Fibroblast of lung (primary cell): ENCODE results near the gene TMEM221. TPM values are rescaled to one million over a fixed set of nuclear protein-coding genes. Genes with fewer than 3 reads are reported as not detected.
A peak's percentile ranks its signal among the peaks of the same experiment; 100 is the strongest.

Experiments used
- DNase-seq, 2 donors: peaks; one replicate each; pipeline versions ENCODE4 v3.0.0 to v3.0.0-alpha.2; 2010; ENCODE audit warnings: low read depth in 2 of 2
- H2AFZ ChIP-seq: 2 replicates; pipeline ENCODE4 v1.5.1; 2012; ENCODE audit warnings: low read length, control low read depth, inconsistent platforms
- H3K27ac ChIP-seq: 2 replicates; pipeline ENCODE4 v1.5.1; 2011; ENCODE audit warnings: low read length, control low read depth; ENCODE audit not compliant: insufficient read depth
- H3K27me3 ChIP-seq: 2 replicates; pipeline ENCODE4 v1.5.1; 2011; ENCODE audit warnings: mild to moderate bottlenecking, low read length; ENCODE audit not compliant: control insufficient read depth, insufficient read depth
- H3K36me3 ChIP-seq: 2 replicates; pipeline ENCODE4 v1.5.1; 2011; ENCODE audit warnings: low read length; ENCODE audit not compliant: control insufficient read depth, insufficient read depth
- H3K4me1 ChIP-seq: 2 replicates; pipeline ENCODE4 v1.5.1; 2011; ENCODE audit warnings: low read length; ENCODE audit not compliant: control insufficient read depth, insufficient read depth; ENCODE audit errors: extremely low read depth
- H3K4me2 ChIP-seq: 2 replicates; pipeline ENCODE4 v1.5.1; 2011; ENCODE audit warnings: low read length, control low read depth; ENCODE audit not compliant: insufficient read depth; ENCODE audit errors: extremely low read depth
- H3K4me3 ChIP-seq, 4 experiments: fragments of 200-600 bp in 1 of 4; sonication (generic) in 1 of 4; replicated peaks in 1 of 4; 2 replicates each; pipeline ENCODE4 v1.5.1; 2011 to 2016; ENCODE audit warnings: low read length in 4 of 4, low read depth in 3 of 4, mild to moderate bottlenecking in 3 of 4, control low read depth in 2 of 4, inconsistent platforms in 1 of 4, mixed read lengths in 1 of 4; ENCODE audit not compliant: insufficient read depth in 1 of 4; ENCODE audit errors: control extremely low read depth in 1 of 4
- H3K79me2 ChIP-seq: 2 replicates; pipeline ENCODE4 v1.5.1; 2012; ENCODE audit warnings: mild to moderate bottlenecking, low read length, inconsistent platforms; ENCODE audit not compliant: control insufficient read depth, insufficient read depth
- H3K9ac ChIP-seq: 2 replicates; pipeline ENCODE4 v1.5.1; 2011; ENCODE audit warnings: mild to moderate bottlenecking, low read length, control low read depth; ENCODE audit not compliant: insufficient read depth
- H3K9me3 ChIP-seq: 2 replicates; pipeline ENCODE4 v1.5.1; 2012; ENCODE audit warnings: low read depth, low read length; ENCODE audit not compliant: control insufficient read depth, insufficient read depth
- H4K20me1 ChIP-seq: 2 replicates; pipeline ENCODE4 v1.5.1; 2011; ENCODE audit warnings: low read length; ENCODE audit not compliant: control insufficient read depth, insufficient read depth; ENCODE audit errors: extremely low read depth
- EZH2 ChIP-seq: IDR thresholded peaks from 2 replicates; pipeline ENCODE4 v1.5.1; 2012; ENCODE audit warnings: low read length, control low read depth, mild to moderate bottlenecking; ENCODE audit errors: missing control alignments
- polyA plus RNA-seq, 2 donors: library from polyadenylated mRNA; depleted of rRNA in 1 of 2; stranded (reverse) in 1 of 2; unstranded in 1 of 2; fragments of >200 nt; gene quantifications; 2 replicates each; pipeline ENCODE4 v1.2.1, GENCODE V29; 2011 to 2012; ENCODE audit warnings: missing spikeins in 1 of 2
- total RNA-seq: library from RNA; depleted of rRNA; stranded (reverse); fragments of >200 nt; gene quantifications from 2 replicates; pipeline ENCODE4 v1.2.1, GENCODE V29; 2014
- TF ChIP-seq, protein P1 (sequence below), 2 donors: IDR thresholded peaks in 1 of 2; conservative IDR thresholded peaks in 1 of 2; 1 replicate in 1 of 2; 2 replicates in 1 of 2; pipeline ENCODE4 v1.5.1; 2011 to 2012; ENCODE audit warnings: low read length in 2 of 2, control low read depth in 1 of 2, inconsistent platforms in 1 of 2, low read depth in 1 of 2, mild to moderate bottlenecking in 1 of 2

Gene TMEM221
- total and polyA plus RNA-seq, 2 donors (not counting 1 experiment from before 2014, with no cell fraction given): 0.17 TPM; not detected in 1

GRCh38 chr19:17409990-17410389, 38.5 kb downstream of the TMEM221 start:
- Histone ChIP-seq H3K9me3 (no peaks in the 10 kb centered on the region), H3K36me3 (no peaks in the 10 kb centered on the region), H3K4me3 (no peak overlapping the region), H4K20me1 (no peaks in the 10 kb centered on the region), H3K27me3 (no peaks in the 10 kb centered on the region), H3K4me2 (no peak overlapping the region), H3K79me2 (no peaks in the 10 kb centered on the region), H3K4me1 (no peaks in the 10 kb centered on the region), H3K9ac (no peak overlapping the region), H3K27ac (no peak overlapping the region), H2AFZ (no peak overlapping the region)
- TF ChIP-seq, protein P1, sequence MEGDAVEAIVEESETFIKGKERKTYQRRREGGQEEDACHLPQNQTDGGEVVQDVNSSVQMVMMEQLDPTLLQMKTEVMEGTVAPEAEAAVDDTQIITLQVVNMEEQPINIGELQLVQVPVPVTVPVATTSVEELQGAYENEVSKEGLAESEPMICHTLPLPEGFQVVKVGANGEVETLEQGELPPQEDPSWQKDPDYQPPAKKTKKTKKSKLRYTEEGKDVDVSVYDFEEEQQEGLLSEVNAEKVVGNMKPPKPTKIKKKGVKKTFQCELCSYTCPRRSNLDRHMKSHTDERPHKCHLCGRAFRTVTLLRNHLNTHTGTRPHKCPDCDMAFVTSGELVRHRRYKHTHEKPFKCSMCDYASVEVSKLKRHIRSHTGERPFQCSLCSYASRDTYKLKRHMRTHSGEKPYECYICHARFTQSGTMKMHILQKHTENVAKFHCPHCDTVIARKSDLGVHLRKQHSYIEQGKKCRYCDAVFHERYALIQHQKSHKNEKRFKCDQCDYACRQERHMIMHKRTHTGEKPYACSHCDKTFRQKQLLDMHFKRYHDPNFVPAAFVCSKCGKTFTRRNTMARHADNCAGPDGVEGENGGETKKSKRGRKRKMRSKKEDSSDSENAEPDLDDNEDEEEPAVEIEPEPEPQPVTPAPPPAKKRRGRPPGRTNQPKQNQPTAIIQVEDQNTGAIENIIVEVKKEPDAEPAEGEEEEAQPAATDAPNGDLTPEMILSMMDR (conservative IDR thresholded peaks at IDR 0.05 in 1 of 2, IDR thresholded peaks at IDR 0.05 in 1 of 2; ENCODE audit: low read depth in 1 of 2, low read length in 2 of 2): no peak
- TF ChIP-seq EZH2: no peak
- DNase-seq: peak in 1 of 2 donors; percentile 72

DNA sequence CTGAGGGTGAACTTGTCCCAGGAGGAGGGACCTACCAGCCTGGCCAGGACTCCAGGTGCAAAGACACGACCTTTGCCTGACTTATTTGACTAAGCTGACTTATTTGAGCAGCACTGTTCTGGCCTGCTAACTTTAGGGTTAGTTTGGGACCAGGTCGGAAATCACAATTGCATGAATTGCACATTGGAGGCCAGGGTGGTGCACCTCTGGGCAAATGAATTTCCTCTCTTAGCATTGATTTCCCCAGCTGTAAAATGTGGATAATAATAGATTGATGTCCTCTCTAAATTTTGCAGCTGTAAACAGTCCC, 41.6 kb downstream of the TMEM221 start:
- Histone ChIP-seq H3K27me3 (no peaks in the 10 kb centered on the region), H3K79me2 (no peaks in the 10 kb centered on the region), H3K4me1 (no peaks in the 10 kb centered on the region), H2AFZ (no peak overlapping the region), H3K4me3 (no peak overlapping the region), H3K27ac (no peak overlapping the region), H3K4me2 (no peak overlapping the region), H4K20me1 (no peaks in the 10 kb centered on the region), H3K9ac (no peak overlapping the region), H3K9me3 (no peaks in the 10 kb centered on the region), H3K36me3 (no peaks in the 10 kb centered on the region)
- no peak for DNase-seq
- no peak for TF ChIP-seq EZH2
- TF ChIP-seq, protein P1 (conservative IDR thresholded peaks at IDR 0.05 in 1 of 2, IDR thresholded peaks at IDR 0.05 in 1 of 2; ENCODE audit: low read depth in 1 of 2, low read length in 2 of 2): no peak

GRCh38 chr19:17406046-17406886, 42.2 kb downstream of the TMEM221 start:
- Histone ChIP-seq H3K4me2 (no peak overlapping the region), H3K4me3 (no peak overlapping the region), H3K9me3 (no peaks in the 10 kb centered on the region), H2AFZ (no peak overlapping the region), H4K20me1 (no peaks in the 10 kb centered on the region), H3K9ac (no peak overlapping the region), H3K79me2 (no peaks in the 10 kb centered on the region), H3K27ac (no peak overlapping the region), H3K27me3 (no peaks in the 10 kb centered on the region), H3K36me3 (no peaks in the 10 kb centered on the region), H3K4me1 (no peaks in the 10 kb centered on the region)
- TF ChIP-seq EZH2: no peak
- TF ChIP-seq, protein P1 (conservative IDR thresholded peaks at IDR 0.05 in 1 of 2, IDR thresholded peaks at IDR 0.05 in 1 of 2; ENCODE audit: low read depth in 1 of 2, low read length in 2 of 2): no peak
- DNase-seq: peak in 1 of 2 donors; percentile 71
